Adrenal gland (tissue), 5 donors: Measurements from ENCODE around the gene DENND5B.

Experiments
- POLR2A ChIP-seq, 2 donors: fragments of 450-650 bp; IDR thresholded peaks; one replicate each; pipeline ENCODE4 v1.6.1; 2017; ENCODE audit warnings: antibody characterized with exemption in 2 of 2, mild to moderate bottlenecking in 2 of 2, moderate library complexity in 1 of 2
- TF ChIP-seq, protein P1 (sequence below), 6 experiments: fragments of 450-650 bp in 4 of 6; fragments of 200-600 bp in 2 of 6; sonication (generic) in 1 of 6; IDR thresholded peaks; 1 replicate in 5 of 6; 2 replicates in 1 of 6; pipeline versions ENCODE4 v1.5.1 to v1.8.0; 2016 to 2021; ENCODE audit warnings: antibody characterized with exemption in 6 of 6, mild to moderate bottlenecking in 2 of 6, moderate library complexity in 1 of 6
- donor health status: DM: no; HTN: no; CAD: no.

DNA sequence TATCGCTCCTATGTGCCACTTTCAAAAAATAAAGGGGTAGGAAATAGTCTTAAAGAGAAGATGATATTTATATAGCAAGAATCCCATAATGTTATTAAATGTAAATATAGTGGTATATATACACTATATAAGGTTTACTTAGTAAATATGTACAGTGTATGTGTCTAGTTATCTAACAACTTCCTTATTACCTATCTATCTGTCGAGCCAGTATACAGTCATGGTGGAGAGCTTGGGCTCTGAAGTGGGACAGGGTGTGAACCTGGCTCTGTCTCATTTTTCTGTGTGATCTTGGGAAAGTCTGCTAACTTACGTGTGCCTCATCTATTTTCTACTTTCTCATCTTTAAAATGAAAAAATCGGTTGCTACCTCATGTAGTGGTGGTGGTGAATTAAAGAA lies 202.2 kb downstream of the DENND5B start:
- TF ChIP-seq, protein P1, sequence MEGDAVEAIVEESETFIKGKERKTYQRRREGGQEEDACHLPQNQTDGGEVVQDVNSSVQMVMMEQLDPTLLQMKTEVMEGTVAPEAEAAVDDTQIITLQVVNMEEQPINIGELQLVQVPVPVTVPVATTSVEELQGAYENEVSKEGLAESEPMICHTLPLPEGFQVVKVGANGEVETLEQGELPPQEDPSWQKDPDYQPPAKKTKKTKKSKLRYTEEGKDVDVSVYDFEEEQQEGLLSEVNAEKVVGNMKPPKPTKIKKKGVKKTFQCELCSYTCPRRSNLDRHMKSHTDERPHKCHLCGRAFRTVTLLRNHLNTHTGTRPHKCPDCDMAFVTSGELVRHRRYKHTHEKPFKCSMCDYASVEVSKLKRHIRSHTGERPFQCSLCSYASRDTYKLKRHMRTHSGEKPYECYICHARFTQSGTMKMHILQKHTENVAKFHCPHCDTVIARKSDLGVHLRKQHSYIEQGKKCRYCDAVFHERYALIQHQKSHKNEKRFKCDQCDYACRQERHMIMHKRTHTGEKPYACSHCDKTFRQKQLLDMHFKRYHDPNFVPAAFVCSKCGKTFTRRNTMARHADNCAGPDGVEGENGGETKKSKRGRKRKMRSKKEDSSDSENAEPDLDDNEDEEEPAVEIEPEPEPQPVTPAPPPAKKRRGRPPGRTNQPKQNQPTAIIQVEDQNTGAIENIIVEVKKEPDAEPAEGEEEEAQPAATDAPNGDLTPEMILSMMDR (IDR thresholded peaks at IDR 0.05), result no peak
- TF ChIP-seq POLR2A (IDR thresholded peaks at IDR 0.05), result no peak
